GM21723 (cell line): ENCODE measurements around the gene PCYOX1L.

Experiments used
- ATAC-seq: cut with Tn5 transposase; IDR thresholded peaks from one replicate; pipeline ENCODE4 v1.9.1; 2021; ENCODE audit warnings: mild to moderate bottlenecking, moderate library complexity; ENCODE audit not compliant: unreplicated experiment

Gene PCYOX1L

GRCh38 chr5:149357370-149358293 lies at the start of gene PCYOX1L:
TSS of gene PCYOX1L (plus strand) at chr5:149358046. CDS start at chr5:149358069, 23 bp downstream.
- ATAC-seq: peak; percentile 99

- ATAC-seq: no peak
Observed at GRCh38 chr5:149309354-149309753, 48.5 kb upstream of the PCYOX1L start.

GRCh38 chr5:149310488-149310887 lies 47.4 kb upstream of the PCYOX1L start:
- ATAC-seq: no peak

- no peak for ATAC-seq
Observed at GRCh38 chr5:149310947-149311658, 46.7 kb upstream of the PCYOX1L start.

- no peak for ATAC-seq
Observed at GRCh38 chr5:149313151-149313841, 44.5 kb upstream of the PCYOX1L start.

- no peak for ATAC-seq
Observed at GRCh38 chr5:149314571-149315111, 43.2 kb upstream of the PCYOX1L start.

- no peak for ATAC-seq
Observed at GRCh38 chr5:149315753-149316152, 42.1 kb upstream of the PCYOX1L start.

GRCh38 chr5:149317281-149318048 lies 40.4 kb upstream of the PCYOX1L start:
- peak; percentile 72 for ATAC-seq

GRCh38 chr5:149319174-149319573 lies 38.7 kb upstream of the PCYOX1L start:
- ATAC-seq: no peak

- no peak for ATAC-seq
Observed at GRCh38 chr5:149320791-149321330, 37.0 kb upstream of the PCYOX1L start.

- ATAC-seq: no peak
Observed at GRCh38 chr5:149322518-149322917, 35.3 kb upstream of the PCYOX1L start.

- ATAC-seq: no peak
Observed at GRCh38 chr5:149323210-149323609, 34.6 kb upstream of the PCYOX1L start.

GRCh38 chr5:149323621-149324205 lies 34.1 kb upstream of the PCYOX1L start:
- ATAC-seq: no peak

GRCh38 chr5:149324641-149325040 lies 33.2 kb upstream of the PCYOX1L start:
- ATAC-seq: no peak

GRCh38 chr5:149325166-149325735 lies 32.6 kb upstream of the PCYOX1L start:
- no peak for ATAC-seq

- no peak for ATAC-seq
Observed at GRCh38 chr5:149325894-149326293, 32.0 kb upstream of the PCYOX1L start.

- ATAC-seq: no peak
Observed at GRCh38 chr5:149326611-149327010, 31.2 kb upstream of the PCYOX1L start.

- ATAC-seq: no peak
Observed at GRCh38 chr5:149328177-149328576, 29.7 kb upstream of the PCYOX1L start.

- ATAC-seq: no peak
Observed at GRCh38 chr5:149333711-149334443, 24.0 kb upstream of the PCYOX1L start.
